IMR-90 (cell line): Measurements from ENCODE around the gene ELFN1. TPM values are rescaled to one million over a fixed set of nuclear protein-coding genes. Genes with fewer than 3 reads are reported as not detected.

ENCODE experiments used
- ATAC-seq: fragments of 200-7000 bp; cut with Tn5 transposase; 2 replicates; pipeline ENCODE4 v1.9.1; 2020; ENCODE audit warnings: low read depth, mild to moderate bottlenecking, moderate library complexity
- BruUV-seq: library from RNA; stranded (reverse); fragments of 400-500 nt; replicated peaks from 2 replicates; lab custom pipeline; 2021; lab: Mats Ljungman, UMichigan
- CTCF ChIA-PET: fragments of 300-600 bp; formaldehyde crosslinking; extraction: SDS; loops from one replicate; lab custom pipeline; 2021; ENCODE audit warnings: antibody characterized with exemption; lab: Yijun Ruan, JAX
- POLR2A ChIA-PET: fragments of 300-600 bp; sonication (Branson Sonifier 250); formaldehyde crosslinking; loops from one replicate; lab custom pipeline; 2022; ENCODE audit warnings: antibody characterized with exemption; ENCODE audit not compliant: unreplicated experiment; lab: Charles Lee
- DNase-seq: peaks from one replicate; pipeline ENCODE4 v3.0.0; 2013
- H2AFZ ChIP-seq: replicated peaks from 2 replicates; pipeline ENCODE3; 2013; ENCODE audit warnings: low read length, mild to moderate bottlenecking; ENCODE audit not compliant: poor library complexity
- H2AK5ac ChIP-seq: 2 replicates; pipeline ENCODE4 v1.6.1; 2013; ENCODE audit warnings: low read depth, low read length, inconsistent platforms
- H2AK9ac ChIP-seq: replicated peaks from 2 replicates; pipeline ENCODE3; 2013; ENCODE audit warnings: mild to moderate bottlenecking, low read depth, low read length, moderate library complexity; ENCODE audit not compliant: poor library complexity
- H2BK120ac ChIP-seq: 2 replicates; pipeline ENCODE4 v1.6.1; 2013; ENCODE audit warnings: low read depth, low read length, inconsistent platforms
- H2BK15ac ChIP-seq: 3 replicates; pipeline ENCODE4 v1.6.1; 2013; ENCODE audit warnings: low read depth, low read length, inconsistent platforms
- H2BK20ac ChIP-seq: 2 replicates; pipeline ENCODE4 v1.6.1; 2013; ENCODE audit warnings: low read depth, mild to moderate bottlenecking, inconsistent platforms, low read length, moderate library complexity
- H2BK5ac ChIP-seq: 2 replicates; pipeline ENCODE4 v1.6.1; 2013; ENCODE audit warnings: mild to moderate bottlenecking, low read depth, low read length, inconsistent platforms; ENCODE audit not compliant: poor library complexity, severe bottlenecking
- H3K14ac ChIP-seq: replicated peaks from 2 replicates; pipeline ENCODE4 v1.6.1; 2013; ENCODE audit warnings: low read depth, low read length, inconsistent platforms
- H3K18ac ChIP-seq: 2 replicates; pipeline ENCODE4 v1.6.1; 2013; ENCODE audit warnings: low read depth, low read length, control low read depth
- H3K23ac ChIP-seq: 2 replicates; pipeline ENCODE4 v1.6.1; 2013; ENCODE audit warnings: low read depth, low read length, inconsistent platforms
- H3K27ac ChIP-seq: 2 replicates; pipeline ENCODE4 v1.5.1; 2013; ENCODE audit warnings: mild to moderate bottlenecking, control low read depth, low read length; ENCODE audit not compliant: insufficient read depth
- H3K27me3 ChIP-seq: 2 replicates; pipeline ENCODE4 v1.6.1; 2013; ENCODE audit warnings: low read length; ENCODE audit not compliant: control insufficient read depth, insufficient read depth
- H3K36me3 ChIP-seq: 2 replicates; pipeline ENCODE4 v1.6.1; 2013; ENCODE audit warnings: low read length, mixed read lengths; ENCODE audit not compliant: control insufficient read depth, insufficient read depth
- H3K4ac ChIP-seq: 2 replicates; pipeline ENCODE4 v1.6.1; 2013; ENCODE audit warnings: low read depth, low read length, inconsistent platforms
- H3K4me1 ChIP-seq: 2 replicates; pipeline ENCODE4 v1.6.1; 2013; ENCODE audit warnings: low read length, mixed read lengths; ENCODE audit not compliant: control insufficient read depth, insufficient read depth
- H3K4me2 ChIP-seq: 2 replicates; pipeline ENCODE4 v1.6.1; 2013; ENCODE audit warnings: low read depth, mild to moderate bottlenecking, control low read depth, low read length, moderate library complexity
- H3K4me3 ChIP-seq: 2 replicates; pipeline ENCODE4 v1.5.1; 2013; ENCODE audit warnings: low read depth, mild to moderate bottlenecking, control low read depth, low read length, moderate library complexity; ENCODE audit not compliant: insufficient read depth
- H3K56ac ChIP-seq: 2 replicates; pipeline ENCODE4 v1.6.1; 2013; ENCODE audit warnings: low read length, inconsistent platforms; ENCODE audit not compliant: insufficient read depth; ENCODE audit errors: extremely low read depth
- H3K79me1 ChIP-seq, 2 experiments: 2 replicates each; pipeline ENCODE4 v1.6.1; 2013; ENCODE audit warnings: low read length in 2 of 2, inconsistent platforms in 1 of 2, low read depth in 1 of 2
- H3K9ac ChIP-seq: 2 replicates; pipeline ENCODE4 v1.6.1; 2013; ENCODE audit warnings: low read depth, low read length, control low read depth
- H3K9me1 ChIP-seq: 2 replicates; pipeline ENCODE4 v1.6.1; 2013; ENCODE audit warnings: low read length, inconsistent platforms; ENCODE audit not compliant: insufficient read depth
- H3K9me3 ChIP-seq: 2 replicates; pipeline ENCODE4 v1.6.1; 2013; ENCODE audit warnings: low read length; ENCODE audit not compliant: control insufficient read depth, insufficient read depth
- H4K20me1 ChIP-seq: 2 replicates; pipeline ENCODE4 v1.6.1; 2013; ENCODE audit warnings: low read length, inconsistent platforms; ENCODE audit not compliant: insufficient read depth
- H4K5ac ChIP-seq: 2 replicates; pipeline ENCODE4 v1.6.1; 2013; ENCODE audit warnings: mild to moderate bottlenecking, low read depth, low read length, control low read depth
- H4K8ac ChIP-seq, 2 experiments: 2 replicates each; pipeline ENCODE4 v1.6.1; 2013; ENCODE audit warnings: low read depth in 2 of 2, low read length in 2 of 2, control low read depth in 1 of 2, inconsistent platforms in 1 of 2
- H4K91ac ChIP-seq: 2 replicates; pipeline ENCODE4 v1.6.1; 2013; ENCODE audit warnings: low read depth, low read length, inconsistent platforms; ENCODE audit not compliant: insufficient read depth
- CEBPB ChIP-seq: IDR thresholded peaks from 2 replicates; pipeline ENCODE4 v1.6.1; 2012; ENCODE audit warnings: low read depth, low read length, improper control_type of control experiment
- CTCF ChIP-seq: conservative IDR thresholded peaks from 2 replicates; pipeline ENCODE4 v1.5.1; 2012; ENCODE audit warnings: mild to moderate bottlenecking, low read depth, low read length, improper control_type of control experiment
- NFE2L2 ChIP-seq: fragments of 150-350 bp; IDR thresholded peaks from 2 replicates; pipeline ENCODE4 v1.6.1; 2016; ENCODE audit warnings: low read depth, mild to moderate bottlenecking, low read length
- RAD21 ChIP-seq: IDR thresholded peaks from 2 replicates; pipeline ENCODE4 v1.6.1; 2012; ENCODE audit warnings: low read length, improper control_type of control experiment
- RCOR1 ChIP-seq: IDR thresholded peaks from 2 replicates; pipeline ENCODE4 v1.6.1; 2012; ENCODE audit warnings: mild to moderate bottlenecking, low read length, improper control_type of control experiment; ENCODE audit not compliant: insufficient replicate concordance
- SMC3 ChIP-seq: fragments of 150-350 bp; IDR thresholded peaks from 2 replicates; pipeline ENCODE4 v1.6.1; 2016; ENCODE audit warnings: low read depth, mild to moderate bottlenecking, antibody characterized with exemption, low read length, moderate library complexity
- WGBS, 2 experiments: methylation state at CpG; one replicate each; pipeline versions ENCODE4 v1.1.5 to v1.1.7; 2013; ENCODE audit warnings: missing lambda C conversion rate in 2 of 2; ENCODE audit not compliant: insufficient read length in 1 of 2; ENCODE audit errors: extremely low coverage in 2 of 2; 5-methylcytosine and 5-hydroxymethylcytosine counted together
- dilution Hi-C: fragments of 300-500 bp; cut with HindIII; formaldehyde crosslinking; loops from one replicate; pipeline ENCODE4 v1.14.3; 2018; ENCODE audit warnings: low sequenced_read_pairs; ENCODE audit not compliant: unreplicated experiment
- in situ Hi-C: fragments of 300-500 bp; cut with MboI; formaldehyde crosslinking; loops from 3 replicates; pipeline ENCODE4 v1.14.3; 2019; ENCODE audit warnings: low sequenced_read_pairs, inconsistent platforms, mixed read lengths
- intact Hi-C: fragments of 100-400 bp; cut with micrococcal nuclease; formaldehyde crosslinking; loops from 2 replicates; pipeline ENCODE4 v1.10.0; 2022
- polyA plus RNA-seq, 3 experiments: library from polyadenylated mRNA; depleted of rRNA; stranded (reverse); fragments of >200 nt; gene quantifications; 2 replicates each; pipeline ENCODE4 v1.2.3, GENCODE V29; 2012; ENCODE audit warnings: low replicate concordance in 1 of 3
- total RNA-seq: library from RNA; depleted of rRNA; stranded (reverse); fragments of >200 nt; gene quantifications from 2 replicates; pipeline ENCODE4 v1.2.3, GENCODE V29; 2012; rRNA removed

ELFN1 gene
- total and polyA plus RNA-seq, 2 of the 4 experiments (the other 2 are of a cell fraction) = 1.6 to 5.2 TPM

GRCh38 chr7:1794888-1795542 lies 124.9 kb downstream of the ELFN1 start:
- CTCF ChIA-PET = no interaction called here
- no peak overlapping the region for H3K9ac ChIP-seq
- H3K36me3 ChIP-seq = no peaks in the 10 kb centered on the region
- dilution Hi-C loops (no loop called here), intact Hi-C loops (no loop called here), in situ Hi-C loops (no loop called here)
- no CpG with 5 or more reads among the region's 1 CpG for WGBS, 2 experiments
- H3K27ac ChIP-seq = no peak overlapping the region
- H2AFZ ChIP-seq = no peak overlapping the region
- H3K4me2 ChIP-seq = no peak overlapping the region
- H2BK5ac ChIP-seq = no peak overlapping the region
- no peak overlapping the region for H3K4ac ChIP-seq
- H2AK9ac ChIP-seq = no peak overlapping the region
- H3K14ac ChIP-seq = no peak overlapping the region
- no peak overlapping the region for H3K56ac ChIP-seq
- H3K4me1 ChIP-seq = no peaks in the 10 kb centered on the region
- H2BK20ac ChIP-seq = no peak overlapping the region
- H2BK15ac ChIP-seq = no peak overlapping the region
- POLR2A ChIA-PET = no interaction called here
- H4K20me1 ChIP-seq = no peaks in the 10 kb centered on the region
- ATAC-seq = no peak
- no peak overlapping the region for H4K8ac ChIP-seq
- no TSS peak for BruUV-seq
- TF ChIP-seq CTCF = peak; percentile 32; the same call in 1 of the 2 replicates
- peak; percentile 28; the same call in 1 of the 2 replicates for TF ChIP-seq SMC3
- peak; percentile 51 for TF ChIP-seq RAD21
- no peak for TF ChIP-seq RCOR1
- no peak for TF ChIP-seq CEBPB
- TF ChIP-seq NFE2L2 = no peak
- H3K23ac ChIP-seq = no peak overlapping the region
- no peak for DNase-seq
- no peak overlapping the region for H3K4me3 ChIP-seq
- H2AK5ac ChIP-seq = no peak overlapping the region
- peaks cover 12% of the 10 kb centered on the region for H3K9me3 ChIP-seq
- no peak overlapping the region for H4K91ac ChIP-seq
- no peaks in the 10 kb centered on the region for H3K9me1 ChIP-seq
- H3K18ac ChIP-seq = no peak overlapping the region
- H3K27me3 ChIP-seq = peaks cover 3% of the 10 kb centered on the region; the same call in 1 of the 2 replicates
- no peak overlapping the region for H4K5ac ChIP-seq
- H3K79me1 ChIP-seq = no peaks in the 10 kb centered on the region
- H2BK120ac ChIP-seq = no peak overlapping the region

Other genes with a start within 250 kb of the ELFN1 start
- 6.1 and 6.6 TPM in 2 replicates for gene MICALL2, start 210.8 kb upstream of the ELFN1 start, total RNA-seq
- 34.1 and 37.2 TPM in 2 replicates for gene MICALL2, start 210.8 kb upstream of the ELFN1 start, polyA plus RNA-seq (2012; rRNA removed)
- 9.3 and 10.0 TPM in 2 replicates for gene INTS1, start 165.9 kb upstream of the ELFN1 start, total RNA-seq
- 40.1 and 47.1 TPM in 2 replicates for gene INTS1, start 165.9 kb upstream of the ELFN1 start, polyA plus RNA-seq (2012; rRNA removed)
- 16.4 and 19.2 TPM in 2 replicates for gene MAFK, start 139.6 kb upstream of the ELFN1 start, total RNA-seq
- gene MAFK, start 139.6 kb upstream of the ELFN1 start, polyA plus RNA-seq (2012; rRNA removed) = 27.1 and 27.9 TPM in 2 replicates
- gene TMEM184A, start 114.1 kb upstream of the ELFN1 start, total RNA-seq = 0.28 and 0.36 TPM in 2 replicates
- 1.9 TPM in 2 replicates for gene TMEM184A, start 114.1 kb upstream of the ELFN1 start, polyA plus RNA-seq (2012; rRNA removed)
- 30.6 and 37.3 TPM in 2 replicates for gene PSMG3, start 100.2 kb upstream of the ELFN1 start, total RNA-seq
- gene PSMG3, start 100.2 kb upstream of the ELFN1 start, polyA plus RNA-seq (2012; rRNA removed) = 52.5 and 54.1 TPM in 2 replicates